ENCODE data around the gene ERICH3. TPM values are rescaled to one million over a fixed set of nuclear protein-coding genes. Genes with fewer than 3 reads are reported as not detected.

ERICH3 gene
- polyA plus RNA-seq, 1 experiment: not detected

DNA sequence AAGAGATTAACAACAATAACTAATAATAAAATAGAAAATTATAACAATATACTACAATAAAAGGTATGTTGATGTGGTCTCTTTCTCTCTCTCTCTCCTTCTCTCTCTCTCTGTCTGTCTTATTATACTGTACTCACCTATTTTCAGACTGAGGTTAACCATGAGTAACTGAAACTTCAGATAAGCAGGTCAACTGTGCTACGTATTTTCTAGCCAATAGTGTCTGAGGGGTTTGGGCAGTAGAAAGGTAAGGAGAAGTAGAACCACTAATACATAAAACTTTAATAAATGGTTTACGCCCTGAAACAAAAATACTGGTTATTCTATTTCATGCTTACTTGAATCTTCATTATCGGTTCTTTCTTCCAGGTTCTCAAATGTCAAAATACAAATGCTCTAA is 90.2 kb downstream of the ERICH3 start:
- TF ChIP-seq, protein P1, sequence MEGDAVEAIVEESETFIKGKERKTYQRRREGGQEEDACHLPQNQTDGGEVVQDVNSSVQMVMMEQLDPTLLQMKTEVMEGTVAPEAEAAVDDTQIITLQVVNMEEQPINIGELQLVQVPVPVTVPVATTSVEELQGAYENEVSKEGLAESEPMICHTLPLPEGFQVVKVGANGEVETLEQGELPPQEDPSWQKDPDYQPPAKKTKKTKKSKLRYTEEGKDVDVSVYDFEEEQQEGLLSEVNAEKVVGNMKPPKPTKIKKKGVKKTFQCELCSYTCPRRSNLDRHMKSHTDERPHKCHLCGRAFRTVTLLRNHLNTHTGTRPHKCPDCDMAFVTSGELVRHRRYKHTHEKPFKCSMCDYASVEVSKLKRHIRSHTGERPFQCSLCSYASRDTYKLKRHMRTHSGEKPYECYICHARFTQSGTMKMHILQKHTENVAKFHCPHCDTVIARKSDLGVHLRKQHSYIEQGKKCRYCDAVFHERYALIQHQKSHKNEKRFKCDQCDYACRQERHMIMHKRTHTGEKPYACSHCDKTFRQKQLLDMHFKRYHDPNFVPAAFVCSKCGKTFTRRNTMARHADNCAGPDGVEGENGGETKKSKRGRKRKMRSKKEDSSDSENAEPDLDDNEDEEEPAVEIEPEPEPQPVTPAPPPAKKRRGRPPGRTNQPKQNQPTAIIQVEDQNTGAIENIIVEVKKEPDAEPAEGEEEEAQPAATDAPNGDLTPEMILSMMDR (IDR thresholded peaks at IDR 0.05; ENCODE audit: low read depth, low read length): no peak
- CTCF ChIA-PET: no interaction called here
- H3K4me3 ChIP-seq (ENCODE audit: low read depth, low read length): no peak overlapping the region
- POLR2A ChIA-PET: no interaction called here
- no peak overlapping the region for H3K27ac ChIP-seq (ENCODE audit: low read depth, low read length)
- DNase-seq (ENCODE audit: low read depth, low spot score): no peak
- no peaks in the 10 kb centered on the region for H3K27me3 ChIP-seq (ENCODE audit: control insufficient read depth, insufficient read depth, low read length)
- H3K9me3 ChIP-seq (ENCODE audit: control insufficient read depth, insufficient read depth, low read length): no peaks in the 10 kb centered on the region

GRCh38 chr1:74579425-74579824 is 94.2 kb downstream of the ERICH3 start:
- ChIA-PET CTCF (interaction anchor here (0.6 kb wide), 1 partner anchor 653 kb away, joined by 3 read pairs; no protein-coding TSS in a partner anchor), POLR2A (no interaction called here)
- Histone ChIP-seq H3K27ac (ENCODE audit: low read depth, low read length) (no peak overlapping the region), H3K9me3 (ENCODE audit: control insufficient read depth, insufficient read depth, low read length) (no peaks in the 10 kb centered on the region), H3K4me3 (ENCODE audit: low read depth, low read length) (no peak overlapping the region), H3K27me3 (ENCODE audit: control insufficient read depth, insufficient read depth, low read length) (no peaks in the 10 kb centered on the region)
- TF ChIP-seq, protein P1 (IDR thresholded peaks at IDR 0.05; ENCODE audit: low read depth, low read length): no peak
- DNase-seq (ENCODE audit: low read depth, low spot score): no peak

- POLR2A ChIA-PET: no interaction called here
- no peak overlapping the region for H3K4me3 ChIP-seq (ENCODE audit: low read depth, low read length)
- H3K27me3 ChIP-seq (ENCODE audit: control insufficient read depth, insufficient read depth, low read length): no peaks in the 10 kb centered on the region
- H3K9me3 ChIP-seq (ENCODE audit: control insufficient read depth, insufficient read depth, low read length): no peaks in the 10 kb centered on the region
- CTCF ChIA-PET: no interaction called here
- no peak for DNase-seq (ENCODE audit: low read depth, low spot score)
- TF ChIP-seq, protein P1 (IDR thresholded peaks at IDR 0.05; ENCODE audit: low read depth, low read length): no peak
- H3K27ac ChIP-seq (ENCODE audit: low read depth, low read length): no peak overlapping the region
Measured at GRCh38 chr1:74578101-74578500, 95.5 kb downstream of the ERICH3 start.

GRCh38 chr1:74571891-74572290 is 101.7 kb downstream of the ERICH3 start:
- ChIA-PET POLR2A (interaction anchor here (0.6 kb wide), 1 partner anchor 10 kb away, joined by 3 read pairs; no protein-coding TSS in a partner anchor), CTCF (no interaction called here)
- TF ChIP-seq, protein P1 (IDR thresholded peaks at IDR 0.05; ENCODE audit: low read depth, low read length): no peak

GRCh38 chr1:74571493-74571800 is 102.1 kb downstream of the ERICH3 start:
- POLR2A ChIA-PET: no interaction called here
- TF ChIP-seq, protein P1 (IDR thresholded peaks at IDR 0.05; ENCODE audit: low read depth, low read length): no peak
- Histone ChIP-seq H3K27ac (ENCODE audit: low read depth, low read length) (no peak overlapping the region), H3K9me3 (ENCODE audit: control insufficient read depth, insufficient read depth, low read length) (no peaks in the 10 kb centered on the region), H3K4me3 (ENCODE audit: low read depth, low read length) (no peak overlapping the region), H3K27me3 (ENCODE audit: control insufficient read depth, insufficient read depth, low read length) (peaks cover 3% of the 10 kb centered on the region)
- CTCF ChIA-PET: no interaction called here
- no peak for DNase-seq (ENCODE audit: low read depth, low spot score)

More at GRCh38 chr1:74571891-74572290, 101.7 kb downstream of the ERICH3 start:
- no peaks in the 10 kb centered on the region for H3K9me3 ChIP-seq (ENCODE audit: control insufficient read depth, insufficient read depth, low read length)
- no peak overlapping the region for H3K4me3 ChIP-seq (ENCODE audit: low read depth, low read length)
- peaks cover 3% of the 10 kb centered on the region for H3K27me3 ChIP-seq (ENCODE audit: control insufficient read depth, insufficient read depth, low read length)
- DNase-seq (ENCODE audit: low read depth, low spot score): no peak
- no peak overlapping the region for H3K27ac ChIP-seq (ENCODE audit: low read depth, low read length)

Data from AG04450 (cell line).